Neural cell (in vitro differentiated cells): ENCODE data around the gene NGLY1. TPM values are rescaled to one million over a fixed set of nuclear protein-coding genes. Genes with fewer than 3 reads are reported as not detected.

Experiments used
- H2AFZ ChIP-seq: fragments of 200-600, 300-800 bp; sonication (generic), shearing (Covaris generic); 2 replicates; pipeline ENCODE4 v1.6.0; 2014; ENCODE audit warnings: low read depth, mild to moderate bottlenecking, antibody characterized with exemption, low read length, moderate library complexity
- H3F3A ChIP-seq: fragments of 200-600 bp; shearing (Covaris generic); 2 replicates; pipeline ENCODE4 v1.6.1; 2016; ENCODE audit warnings: mild to moderate bottlenecking, moderate library complexity, mixed read lengths, antibody characterized with exemption, low read length; ENCODE audit not compliant: insufficient read depth, poor library complexity, severe bottlenecking
- H3K27ac ChIP-seq: fragments of 200-600, 300-800 bp; sonication (generic), shearing (Covaris generic); 2 replicates; pipeline ENCODE4 v1.5.1; 2014; ENCODE audit warnings: mild to moderate bottlenecking, low read length, moderate library complexity
- H3K27me3 ChIP-seq: fragments of 300-800, 200-600 bp; sonication (generic), shearing (Covaris generic); 2 replicates; pipeline ENCODE4 v1.6.0; 2014; ENCODE audit warnings: mild to moderate bottlenecking, low read depth, low read length, moderate library complexity; ENCODE audit not compliant: insufficient read depth
- H3K36me3 ChIP-seq: fragments of 300-800, 200-600 bp; sonication (generic), shearing (Covaris generic); 2 replicates; pipeline ENCODE4 v1.5.1; 2014; ENCODE audit warnings: mild to moderate bottlenecking, antibody characterized with exemption, low read length, moderate library complexity; ENCODE audit not compliant: insufficient read depth
- H3K4me2 ChIP-seq: fragments of 300-800, 200-600 bp; sonication (generic), shearing (Covaris generic); 2 replicates; pipeline ENCODE4 v1.6.0; 2014; ENCODE audit warnings: mild to moderate bottlenecking, low read length
- H3K4me3 ChIP-seq: fragments of 300-800, 200-600 bp; sonication (generic), shearing (Covaris generic); 2 replicates; pipeline ENCODE4 v1.5.1; 2014; ENCODE audit warnings: mild to moderate bottlenecking, low read length, moderate library complexity
- H3K79me2 ChIP-seq: fragments of 200-600 bp; shearing (Covaris generic); replicated peaks from 2 replicates; pipeline ENCODE4 v1.6.0; 2014; ENCODE audit warnings: mild to moderate bottlenecking, low read length, moderate library complexity; ENCODE audit not compliant: insufficient read depth
- H3K9ac ChIP-seq: fragments of 300-800, 200-600 bp; sonication (generic), shearing (Covaris generic); 2 replicates; pipeline ENCODE4 v1.6.1; 2016; ENCODE audit warnings: mild to moderate bottlenecking, low read length, mixed read lengths
- H3K9me2 ChIP-seq: fragments of 200-600 bp; shearing (Covaris generic); 2 replicates; pipeline ENCODE4 v1.6.1; 2016; ENCODE audit warnings: mild to moderate bottlenecking, low read length, mixed read lengths; ENCODE audit not compliant: insufficient read depth
- H3K9me3 ChIP-seq: fragments of 200-600, 300-800 bp; sonication (generic), shearing (Covaris generic); 2 replicates; pipeline ENCODE4 v1.6.1; 2016; ENCODE audit warnings: mild to moderate bottlenecking, mixed run types, low read length, moderate library complexity, mixed read lengths
- H4K20me1 ChIP-seq: fragments of 200-600 bp; shearing (Covaris generic); 2 replicates; pipeline ENCODE4 v1.6.1; 2016; ENCODE audit warnings: mild to moderate bottlenecking, mixed run types; ENCODE audit not compliant: insufficient read depth
- EP300 ChIP-seq: fragments of 450-650 bp; conservative IDR thresholded peaks from 2 replicates; pipeline ENCODE4 v1.6.1; 2014; ENCODE audit warnings: antibody characterized with exemption, mild to moderate bottlenecking, moderate library complexity; ENCODE audit not compliant: poor library complexity, severe bottlenecking
- EZH2 ChIP-seq: fragments of 200-600, 300-800 bp; shearing (Covaris generic), sonication (generic); IDR thresholded peaks from 2 replicates; pipeline ENCODE4 v1.6.1; 2014; ENCODE audit warnings: antibody characterized with exemption, low read length, borderline replicate concordance, mild to moderate bottlenecking; ENCODE audit not compliant: insufficient read depth, poor library complexity, severe bottlenecking
- MXI1 ChIP-seq: fragments of 450-650 bp; conservative IDR thresholded peaks from 2 replicates; pipeline ENCODE4 v1.6.1; 2014; ENCODE audit warnings: antibody characterized with exemption, mild to moderate bottlenecking; ENCODE audit not compliant: poor library complexity, severe bottlenecking
- POLR2AphosphoS5 ChIP-seq: IDR thresholded peaks from 2 replicates; pipeline ENCODE4 v1.6.1; 2012
- RAD21 ChIP-seq: fragments of 450-650 bp; conservative IDR thresholded peaks from 2 replicates; pipeline ENCODE4 v1.6.1; 2014; ENCODE audit warnings: antibody characterized with exemption, mild to moderate bottlenecking, moderate library complexity
- REST ChIP-seq: IDR thresholded peaks from 2 replicates; pipeline ENCODE4 v1.6.1; 2012; ENCODE audit warnings: borderline replicate concordance
- SMC3 ChIP-seq: fragments of 450-650 bp; conservative IDR thresholded peaks from 2 replicates; pipeline ENCODE4 v1.6.1; 2014; ENCODE audit warnings: antibody characterized with exemption, mild to moderate bottlenecking, moderate library complexity; ENCODE audit not compliant: poor library complexity
- TAF1 ChIP-seq: IDR thresholded peaks from 2 replicates; pipeline ENCODE4 v1.6.1; 2012; ENCODE audit warnings: low read depth
- polyA plus RNA-seq: library from polyadenylated mRNA; depleted of rRNA; stranded (reverse); fragments of >200 nt; gene quantifications from 2 replicates; pipeline ENCODE4 v1.2.3, GENCODE V29; 2014
- TF ChIP-seq, protein P1 (sequence below): fragments of 450-650 bp; IDR thresholded peaks from 2 replicates; pipeline ENCODE4 v1.5.1; 2014; ENCODE audit warnings: antibody characterized with exemption, mild to moderate bottlenecking, moderate library complexity; ENCODE audit not compliant: poor library complexity, severe bottlenecking

NGLY1 gene
- polyA plus RNA-seq, 1 donor from 2014 or later = 22.0 TPM

GRCh38 chr3:25775936-25776335 lies 7.3 kb downstream of the NGLY1 start:
- Histone ChIP-seq H3K27ac (no peak overlapping the region), H3K4me3 (no peak overlapping the region), H4K20me1 (no peaks in the 10 kb centered on the region), H3K27me3 (no peaks in the 10 kb centered on the region), H3K9ac (no peak overlapping the region), H3K36me3 (peaks cover 4% of the 10 kb centered on the region), H3K4me2 (no peak overlapping the region), H3K79me2 (no peaks in the 10 kb centered on the region), H2AFZ (no peak overlapping the region), H3F3A (no peaks in the 10 kb centered on the region), H3K9me2 (no peaks in the 10 kb centered on the region), H3K9me3 (peaks cover 3% of the 10 kb centered on the region)
- TF ChIP-seq EP300 (no peak), POLR2AphosphoS5 (no peak), MXI1 (no peak), EZH2 (no peak), RAD21 (no peak), TAF1 (no peak), REST (no peak), SMC3 (no peak)
- TF ChIP-seq, protein P1, sequence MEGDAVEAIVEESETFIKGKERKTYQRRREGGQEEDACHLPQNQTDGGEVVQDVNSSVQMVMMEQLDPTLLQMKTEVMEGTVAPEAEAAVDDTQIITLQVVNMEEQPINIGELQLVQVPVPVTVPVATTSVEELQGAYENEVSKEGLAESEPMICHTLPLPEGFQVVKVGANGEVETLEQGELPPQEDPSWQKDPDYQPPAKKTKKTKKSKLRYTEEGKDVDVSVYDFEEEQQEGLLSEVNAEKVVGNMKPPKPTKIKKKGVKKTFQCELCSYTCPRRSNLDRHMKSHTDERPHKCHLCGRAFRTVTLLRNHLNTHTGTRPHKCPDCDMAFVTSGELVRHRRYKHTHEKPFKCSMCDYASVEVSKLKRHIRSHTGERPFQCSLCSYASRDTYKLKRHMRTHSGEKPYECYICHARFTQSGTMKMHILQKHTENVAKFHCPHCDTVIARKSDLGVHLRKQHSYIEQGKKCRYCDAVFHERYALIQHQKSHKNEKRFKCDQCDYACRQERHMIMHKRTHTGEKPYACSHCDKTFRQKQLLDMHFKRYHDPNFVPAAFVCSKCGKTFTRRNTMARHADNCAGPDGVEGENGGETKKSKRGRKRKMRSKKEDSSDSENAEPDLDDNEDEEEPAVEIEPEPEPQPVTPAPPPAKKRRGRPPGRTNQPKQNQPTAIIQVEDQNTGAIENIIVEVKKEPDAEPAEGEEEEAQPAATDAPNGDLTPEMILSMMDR = no peak

- Histone ChIP-seq H3K36me3 (no peaks in the 10 kb centered on the region), H3K9me3 (peaks cover 3% of the 10 kb centered on the region)
These were observed 14.4 kb downstream of the NGLY1 start for GRCh38 chr3:25768851-25769250.

More at GRCh38 chr3:25768851-25769250, 14.4 kb downstream of the NGLY1 start:
- no peaks in the 10 kb centered on the region for H4K20me1 ChIP-seq
- no peak for TF ChIP-seq SMC3
- no peak for TF ChIP-seq EP300
- no peak for TF ChIP-seq REST
- no peak for TF ChIP-seq MXI1
- TF ChIP-seq TAF1 = no peak
- no peak for TF ChIP-seq EZH2
- no peak for TF ChIP-seq POLR2AphosphoS5
- TF ChIP-seq, protein P1 = no peak
- TF ChIP-seq RAD21 = no peak
- H3F3A ChIP-seq = no peaks in the 10 kb centered on the region
- no peak overlapping the region for H2AFZ ChIP-seq
- no peaks in the 10 kb centered on the region for H3K27me3 ChIP-seq
- H3K9me2 ChIP-seq = no peaks in the 10 kb centered on the region
- H3K9ac ChIP-seq = no peak overlapping the region
- H3K4me2 ChIP-seq = no peak overlapping the region
- H3K79me2 ChIP-seq = no peaks in the 10 kb centered on the region
- no peak overlapping the region for H3K27ac ChIP-seq
- H3K4me3 ChIP-seq = no peak overlapping the region
